ENCODE data around the gene LCMT1. TPM values are rescaled to one million over a fixed set of nuclear protein-coding genes. Genes with fewer than 3 reads are reported as not detected.

LCMT1 gene
- total and polyA plus RNA-seq, 2 of the 13 experiments (the other 11 are each of a cell fraction or from before 2014, with no cell fraction given) = 41.2 to 48.7 TPM

DNA sequence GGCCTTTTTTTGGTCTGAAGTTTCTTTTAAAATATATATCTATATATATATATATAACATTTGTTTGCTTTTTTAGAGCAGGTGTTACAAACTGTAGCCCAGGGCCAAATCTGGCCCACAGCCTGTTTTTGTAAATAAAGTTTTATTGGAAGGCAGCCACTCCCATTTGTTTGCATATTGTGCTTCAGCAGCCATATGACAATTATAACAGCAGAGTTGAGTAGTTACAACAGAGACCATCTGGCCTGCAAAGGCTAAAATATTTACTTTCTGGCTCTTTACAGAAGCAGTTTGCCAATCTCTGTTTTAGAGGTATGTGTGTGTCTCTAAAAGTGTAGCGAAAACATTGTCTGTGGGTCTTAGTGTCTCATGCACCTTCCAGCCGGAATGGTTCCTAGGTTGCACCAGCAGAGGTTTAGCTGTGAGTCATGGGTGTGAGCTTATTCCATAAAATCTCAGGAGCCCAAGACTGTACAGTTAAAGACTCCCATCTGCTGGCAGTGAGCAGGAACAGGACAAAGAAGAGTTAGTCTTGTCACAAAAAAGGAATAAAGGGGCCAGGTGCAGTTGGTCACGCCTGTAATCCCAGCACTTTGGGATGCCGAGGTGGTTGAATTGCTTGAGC, 23.8 kb downstream of the LCMT1 start:
- ATAC-seq (no peak), DNase-seq (ENCODE audit: low spot score) (peak; percentile 25), FAIRE-seq (no peak)
- no peaks in the 10 kb centered on the region for H3K9me3 ChIP-seq (ENCODE audit: low read length)
- no peaks in the 10 kb centered on the region for H3K27me3 ChIP-seq (ENCODE audit: control insufficient read depth in 1 of 2, insufficient read depth in 2 of 2, low read length in 2 of 2)
- no peak overlapping the region for H3K9ac ChIP-seq (ENCODE audit: insufficient read depth, low read depth, low read length)
- H3K79me2 ChIP-seq (ENCODE audit: insufficient read depth, low read length) = no peaks in the 10 kb centered on the region
- in situ Hi-C loops (cut with HindIII; ENCODE audit: extremely low pct_ligation_motif_present, low pct_unique_long_range_greater_than_20kb) (no loop called here), intact Hi-C loops (cut with micrococcal nuclease; ENCODE audit: unreplicated experiment) (no loop called here)
- H2AFZ ChIP-seq (ENCODE audit: low read length) = no peak overlapping the region
- H3K27ac ChIP-seq (ENCODE audit: extremely low read length, insufficient read depth, low read length) = no peak overlapping the region
- H4K20me1 ChIP-seq (ENCODE audit: insufficient read depth, low read length) = no peaks in the 10 kb centered on the region
- no peaks in the 10 kb centered on the region for H3K4me1 ChIP-seq (ENCODE audit: insufficient read depth, low read length)
- H3K4me3 ChIP-seq (replicated peaks in 1 of 3; ENCODE audit: insufficient read depth in 1 of 3, low read depth in 2 of 3, low read length in 3 of 3) = no peak overlapping the region
- ChIA-PET CTCF (ENCODE audit: low intra/inter-chr PET ratio, low total read pairs) (no interaction called here), POLR2A (no interaction called here)
- no peak overlapping the region for H3K4me2 ChIP-seq (ENCODE audit: low read depth, low read length)
- BruUV-seq (replicated peaks) = no TSS peak
- peaks cover 19 to 58% of the 10 kb centered on the region in 2 experiments for H3K36me3 ChIP-seq (replicated peaks in 1 of 2; ENCODE audit: control insufficient read depth in 1 of 2, insufficient read depth in 2 of 2, low read length in 2 of 2)
- WGBS (ENCODE audit: low lambda C conversion rate) = 95% methylated on average over 4 of the region's 4 CpGs
- TF ChIP-seq, protein P1, sequence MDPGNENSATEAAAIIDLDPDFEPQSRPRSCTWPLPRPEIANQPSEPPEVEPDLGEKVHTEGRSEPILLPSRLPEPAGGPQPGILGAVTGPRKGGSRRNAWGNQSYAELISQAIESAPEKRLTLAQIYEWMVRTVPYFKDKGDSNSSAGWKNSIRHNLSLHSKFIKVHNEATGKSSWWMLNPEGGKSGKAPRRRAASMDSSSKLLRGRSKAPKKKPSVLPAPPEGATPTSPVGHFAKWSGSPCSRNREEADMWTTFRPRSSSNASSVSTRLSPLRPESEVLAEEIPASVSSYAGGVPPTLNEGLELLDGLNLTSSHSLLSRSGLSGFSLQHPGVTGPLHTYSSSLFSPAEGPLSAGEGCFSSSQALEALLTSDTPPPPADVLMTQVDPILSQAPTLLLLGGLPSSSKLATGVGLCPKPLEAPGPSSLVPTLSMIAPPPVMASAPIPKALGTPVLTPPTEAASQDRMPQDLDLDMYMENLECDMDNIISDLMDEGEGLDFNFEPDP (CRISPR knock-in tag; conservative IDR thresholded peaks at IDR 0.05) = no peak
- TF ChIP-seq ZNF292 (CRISPR knock-in tag; IDR thresholded peaks at IDR 0.05; ENCODE audit: borderline replicate concordance, low read depth) (no peak), ZNF101 (CRISPR knock-in tag; IDR thresholded peaks at IDR 0.05; ENCODE audit: borderline replicate concordance, low read depth) (no peak), ZNF724P (CRISPR knock-in tag; IDR thresholded peaks at IDR 0.05; ENCODE audit: borderline replicate concordance) (no peak), SKI (IDR thresholded peaks at IDR 0.05; ENCODE audit: partially characterized antibody) (no peak), STAT6 (CRISPR knock-in tag; IDR thresholded peaks at IDR 0.05; ENCODE audit: borderline replicate concordance) (no peak), ZNF124 (CRISPR knock-in tag; IDR thresholded peaks at IDR 0.05) (no peak), ZNF503 (CRISPR knock-in tag; IDR thresholded peaks at IDR 0.05) (no peak), CTCF (CRISPR knock-in tag; IDR thresholded peaks at IDR 0.05) (peak; percentile 27; the same call in 1 of the 2 replicates), HNRNPUL1 (IDR thresholded peaks at IDR 0.05; ENCODE audit: low read depth, low read length) (no peak), ZNF746 (CRISPR knock-in tag; IDR thresholded peaks at IDR 0.05) (no peak)
- TF ChIP-seq, protein P2, sequence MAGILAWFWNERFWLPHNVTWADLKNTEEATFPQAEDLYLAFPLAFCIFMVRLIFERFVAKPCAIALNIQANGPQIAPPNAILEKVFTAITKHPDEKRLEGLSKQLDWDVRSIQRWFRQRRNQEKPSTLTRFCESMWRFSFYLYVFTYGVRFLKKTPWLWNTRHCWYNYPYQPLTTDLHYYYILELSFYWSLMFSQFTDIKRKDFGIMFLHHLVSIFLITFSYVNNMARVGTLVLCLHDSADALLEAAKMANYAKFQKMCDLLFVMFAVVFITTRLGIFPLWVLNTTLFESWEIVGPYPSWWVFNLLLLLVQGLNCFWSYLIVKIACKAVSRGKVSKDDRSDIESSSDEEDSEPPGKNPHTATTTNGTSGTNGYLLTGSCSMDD (CRISPR knock-in tag; IDR thresholded peaks at IDR 0.05) = no peak
